GM23338 (cell line): ENCODE data around the gene ONECUT3. TPM values are rescaled to one million over a fixed set of nuclear protein-coding genes. Genes with fewer than 3 reads are reported as not detected.
A peak's percentile ranks its signal among the peaks of the same experiment; 100 is the strongest.

Experiments
- ATAC-seq: fragments of 200-7000 bp; cut with Tn5 transposase; 3 replicates; pipeline ENCODE4 v1.9.1; 2020
- DNase-seq: peaks from one replicate; pipeline ENCODE4 v3.0.0-alpha.2; 2015; ENCODE audit warnings: low spot score
- H2AFZ ChIP-seq: fragments of 200-600 bp; sonication (generic); 2 replicates; pipeline ENCODE4 v1.8.0; 2016; ENCODE audit warnings: antibody characterized with exemption, mild to moderate bottlenecking, moderate library complexity
- H3F3A ChIP-seq: fragments of 200-600 bp; sonication (generic); replicated peaks from 2 replicates; pipeline ENCODE4 v1.8.0; 2017; ENCODE audit warnings: antibody characterized with exemption, mixed run types, low read depth
- H3K27ac ChIP-seq: fragments of 200-600 bp; sonication (generic); 2 replicates; pipeline ENCODE4 v1.6.1; 2016; ENCODE audit warnings: low read depth
- H3K27me3 ChIP-seq: fragments of 200-600 bp; sonication (generic); 2 replicates; pipeline ENCODE4 v1.8.0; 2016; ENCODE audit warnings: mild to moderate bottlenecking, mixed run types, moderate library complexity; ENCODE audit not compliant: insufficient read depth
- H3K36me3 ChIP-seq: fragments of 200-600 bp; sonication (generic); 2 replicates; pipeline ENCODE4 v1.8.0; 2016; ENCODE audit warnings: mild to moderate bottlenecking; ENCODE audit not compliant: insufficient read depth
- H3K4me1 ChIP-seq: fragments of 200-600 bp; sonication (generic); 2 replicates; pipeline ENCODE4 v1.8.0; 2016; ENCODE audit warnings: mild to moderate bottlenecking, moderate library complexity; ENCODE audit not compliant: insufficient read depth
- H3K4me2 ChIP-seq: fragments of 200-600 bp; sonication (generic); 2 replicates; pipeline ENCODE4 v1.7.1; 2017; ENCODE audit warnings: mixed run types
- H3K4me3 ChIP-seq: fragments of 200-600 bp; sonication (generic); 2 replicates; pipeline ENCODE4 v1.6.1; 2016; ENCODE audit warnings: mixed run types
- H3K79me2 ChIP-seq: fragments of 200-600 bp; sonication (generic); replicated peaks from 2 replicates; pipeline ENCODE4 v1.8.0; 2017; ENCODE audit warnings: mild to moderate bottlenecking; ENCODE audit not compliant: insufficient read depth
- H3K9me2 ChIP-seq: fragments of 200-600 bp; sonication (generic); 2 replicates; pipeline ENCODE4 v1.8.0; 2017; ENCODE audit not compliant: insufficient read depth
- H4K20me1 ChIP-seq: fragments of 200-600 bp; sonication (generic); replicated peaks from 2 replicates; pipeline ENCODE4 v1.8.0; 2017; ENCODE audit warnings: mild to moderate bottlenecking; ENCODE audit not compliant: insufficient read depth
- H3K27ac Mint-ChIP-seq: 2 replicates; pipeline ENCODE4 v1.8.0; 2020; ENCODE audit warnings: inconsistent platforms, mild to moderate bottlenecking, moderate library complexity, mixed read lengths
- H3K27me3 Mint-ChIP-seq: 3 replicates; pipeline ENCODE4 v1.8.0; 2022; ENCODE audit warnings: low read depth, mild to moderate bottlenecking, moderate library complexity, mixed read lengths, inconsistent platforms; ENCODE audit not compliant: insufficient read depth, poor library complexity
- H3K36me3 Mint-ChIP-seq: 3 replicates; pipeline ENCODE4 v1.8.0; 2021; ENCODE audit warnings: low read depth, mild to moderate bottlenecking, inconsistent platforms, moderate library complexity, mixed read lengths
- H3K4me1 Mint-ChIP-seq: 3 replicates; pipeline ENCODE4 v1.8.0; 2020; ENCODE audit warnings: mild to moderate bottlenecking, inconsistent platforms, mixed read lengths
- H3K4me3 Mint-ChIP-seq: 3 replicates; pipeline ENCODE4 v1.8.0; 2021; ENCODE audit warnings: moderate library complexity, mild to moderate bottlenecking, inconsistent platforms, mixed read lengths
- H3K9me3 Mint-ChIP-seq: 3 replicates; pipeline ENCODE4 v1.8.0; 2020; ENCODE audit warnings: moderate library complexity, mild to moderate bottlenecking, inconsistent platforms, mixed read lengths
- CTCF ChIP-seq, 2 experiments: fragments of 200-600 bp in 1 of 2; sonication (generic) in 1 of 2; conservative IDR thresholded peaks; 2 replicates each; pipeline versions ENCODE4 v1.5.1 to v1.6.1; 2016 to 2017; ENCODE audit warnings: antibody characterized with exemption in 2 of 2, low read depth in 2 of 2, mild to moderate bottlenecking in 2 of 2, moderate library complexity in 1 of 2
- EZH2 ChIP-seq: fragments of 200-600 bp; sonication (generic); IDR thresholded peaks from one replicate; pipeline ENCODE4 v1.8.0; 2017; ENCODE audit warnings: antibody characterized with exemption, mild to moderate bottlenecking, low read depth; ENCODE audit not compliant: unreplicated experiment
- EZH2phosphoT487 ChIP-seq: fragments of 200-600 bp; sonication (generic); IDR thresholded peaks from one replicate; pipeline ENCODE4 v1.8.1; 2018; ENCODE audit warnings: antibody characterized with exemption; ENCODE audit not compliant: unreplicated experiment
- JUNB ChIP-seq: IDR thresholded peaks from one replicate; pipeline ENCODE4 v1.6.1; 2016; ENCODE audit warnings: antibody characterized with exemption; ENCODE audit not compliant: unreplicated experiment
- ZNF331 ChIP-seq: fragments of 250-450 bp; sonication (Bioruptor Pico); IDR thresholded peaks from 2 replicates; pipeline ENCODE4 v1.5.0; 2020; ENCODE audit warnings: low read depth, mild to moderate bottlenecking, moderate library complexity
- polyA plus RNA-seq: library from polyadenylated mRNA; unstranded; fragments of >200 nt; fragmentation: Nextera tagmentation; extraction: Ambion mirVana; gene quantifications from 2 replicates; pipeline ENCODE4 v1.2.1, GENCODE V29; 2016
- total RNA-seq: library from RNA; depleted of rRNA; stranded (reverse); fragments of >200 nt; shearing (Covaris generic); gene quantifications from 2 replicates; pipeline ENCODE4 v1.2.3, GENCODE V29; 2014

Gene ONECUT3
- total and polyA plus RNA-seq, 2 experiments from 2014 or later = not detected

- Mint-ChIP-seq H3K36me3 (no peaks in the 10 kb centered on the region), H3K4me3 (peak overlapping the region; percentile 40; the same call in 1 of the 3 replicates)
- H3F3A ChIP-seq = peaks cover 14% of the 10 kb centered on the region; the same call in 1 of the 2 replicates
Observed at GRCh38 chr19:1758231-1758577, 4.9 kb downstream of the ONECUT3 start.

GRCh38 chr19:1758959-1759903, 5.9 kb downstream of the ONECUT3 start:
- H3K4me3 ChIP-seq = no peak overlapping the region
- peaks cover 12% of the 10 kb centered on the region; the same call in 1 of the 3 replicates for H3K9me3 Mint-ChIP-seq
- no peaks in the 10 kb centered on the region for H3K9me2 ChIP-seq
- no peaks in the 10 kb centered on the region for H3K36me3 Mint-ChIP-seq
- H3K27me3 Mint-ChIP-seq = peaks cover 97% of the 10 kb centered on the region
- no peak overlapping the region for H3K4me3 Mint-ChIP-seq
- DNase-seq = no peak
- peaks cover 99% of the 10 kb centered on the region for H3K27me3 ChIP-seq
- H3K79me2 ChIP-seq = no peaks in the 10 kb centered on the region
- H3K4me2 ChIP-seq = no peak overlapping the region
- H3K27ac ChIP-seq = no peak overlapping the region
- H3K27ac Mint-ChIP-seq = no peak overlapping the region
- peaks cover 18% of the 10 kb centered on the region for H3K4me1 Mint-ChIP-seq
- H3F3A ChIP-seq = peaks cover 16% of the 10 kb centered on the region; the same call in 1 of the 2 replicates
- peaks cover 26% of the 10 kb centered on the region for H4K20me1 ChIP-seq
- TF ChIP-seq EZH2 = peak; percentile 72
- no peak for TF ChIP-seq EZH2phosphoT487
- H3K4me1 ChIP-seq = peaks cover 11% of the 10 kb centered on the region; the same call in 1 of the 2 replicates
- H3K36me3 ChIP-seq = no peaks in the 10 kb centered on the region
- H2AFZ ChIP-seq = no peak overlapping the region
- ATAC-seq = no peak

More at GRCh38 chr19:1758231-1758577, 4.9 kb downstream of the ONECUT3 start:
- peaks cover 22% of the 10 kb centered on the region for H4K20me1 ChIP-seq
- H3K79me2 ChIP-seq = no peaks in the 10 kb centered on the region
- peaks cover 92% of the 10 kb centered on the region for H3K27me3 ChIP-seq
- no peaks in the 10 kb centered on the region for H3K36me3 ChIP-seq
- peak overlapping the region; percentile 68 for H3K4me2 ChIP-seq
- TF ChIP-seq EZH2 (peak; percentile 56), CTCF (conservative IDR thresholded peaks at IDR 0.05; ENCODE audit: low read depth in 2 of 2) (no peak)
- H3K9me2 ChIP-seq = no peaks in the 10 kb centered on the region
- H3K9me3 Mint-ChIP-seq = peaks cover 5% of the 10 kb centered on the region; the same call in 1 of the 3 replicates
- H3K4me1 ChIP-seq = peaks cover 11% of the 10 kb centered on the region; the same call in 1 of the 2 replicates
- no peak for DNase-seq
- ATAC-seq = no peak
- no peak overlapping the region for H3K27ac Mint-ChIP-seq
- peaks cover 87% of the 10 kb centered on the region for H3K27me3 Mint-ChIP-seq
- no peak overlapping the region for H3K27ac ChIP-seq
- H2AFZ ChIP-seq = no peak overlapping the region
- peaks cover 14% of the 10 kb centered on the region for H3K4me1 Mint-ChIP-seq
- peak overlapping the region; percentile 37 for H3K4me3 ChIP-seq

GRCh38 chr19:1760020-1760419, 6.7 kb downstream of the ONECUT3 start:
- no peak overlapping the region for H3K27ac ChIP-seq
- H3K9me3 Mint-ChIP-seq = peaks cover 12% of the 10 kb centered on the region; the same call in 1 of the 3 replicates
- H3K36me3 Mint-ChIP-seq = no peaks in the 10 kb centered on the region
- H3K27me3 Mint-ChIP-seq = peaks cover 100% of the 10 kb centered on the region
- no peak overlapping the region for H3K4me3 ChIP-seq
- H3K4me1 Mint-ChIP-seq = peaks cover 20% of the 10 kb centered on the region
- H4K20me1 ChIP-seq = peaks cover 26% of the 10 kb centered on the region
- peaks cover 16% of the 10 kb centered on the region; the same call in 1 of the 2 replicates for H3F3A ChIP-seq
- H3K4me3 Mint-ChIP-seq = no peak overlapping the region
- H3K4me2 ChIP-seq = no peak overlapping the region
- peaks cover 11% of the 10 kb centered on the region; the same call in 1 of the 2 replicates for H3K4me1 ChIP-seq
- H3K27ac Mint-ChIP-seq = no peak overlapping the region
- TF ChIP-seq EZH2 = peak; percentile 74
- TF ChIP-seq ZNF331 (CRISPR knock-in tag) = no peak
- TF ChIP-seq JUNB = no peak
- no peaks in the 10 kb centered on the region for H3K79me2 ChIP-seq
- peaks cover 100% of the 10 kb centered on the region for H3K27me3 ChIP-seq
- no peaks in the 10 kb centered on the region for H3K36me3 ChIP-seq
- H3K9me2 ChIP-seq = no peaks in the 10 kb centered on the region
- H2AFZ ChIP-seq = no peak overlapping the region
- DNase-seq = no peak
- peak; percentile 13 for ATAC-seq
